Measurements from ENCODE around the gene EXOC3.

DNA sequence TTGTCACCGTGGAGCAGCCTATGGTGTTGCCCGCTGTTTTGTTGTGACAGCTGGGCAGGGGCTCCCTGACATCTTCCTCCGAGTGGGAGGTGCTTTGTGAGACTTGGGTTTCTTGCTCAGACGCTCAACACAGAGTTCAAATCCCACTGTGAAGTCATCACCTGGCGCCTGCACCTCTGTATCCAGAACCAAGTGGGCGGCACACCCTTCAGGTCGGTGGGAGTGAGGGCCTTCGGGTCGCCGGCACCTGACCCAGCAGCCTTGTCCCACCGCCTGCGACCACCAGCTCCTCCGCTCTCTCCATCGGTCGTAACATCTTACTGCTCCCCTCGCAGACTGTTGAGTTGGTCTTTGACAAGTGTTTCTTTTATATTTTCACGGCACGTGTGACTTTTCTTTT lies 37.6 kb upstream of the EXOC3 start:
- TF ChIP-seq, protein P1, sequence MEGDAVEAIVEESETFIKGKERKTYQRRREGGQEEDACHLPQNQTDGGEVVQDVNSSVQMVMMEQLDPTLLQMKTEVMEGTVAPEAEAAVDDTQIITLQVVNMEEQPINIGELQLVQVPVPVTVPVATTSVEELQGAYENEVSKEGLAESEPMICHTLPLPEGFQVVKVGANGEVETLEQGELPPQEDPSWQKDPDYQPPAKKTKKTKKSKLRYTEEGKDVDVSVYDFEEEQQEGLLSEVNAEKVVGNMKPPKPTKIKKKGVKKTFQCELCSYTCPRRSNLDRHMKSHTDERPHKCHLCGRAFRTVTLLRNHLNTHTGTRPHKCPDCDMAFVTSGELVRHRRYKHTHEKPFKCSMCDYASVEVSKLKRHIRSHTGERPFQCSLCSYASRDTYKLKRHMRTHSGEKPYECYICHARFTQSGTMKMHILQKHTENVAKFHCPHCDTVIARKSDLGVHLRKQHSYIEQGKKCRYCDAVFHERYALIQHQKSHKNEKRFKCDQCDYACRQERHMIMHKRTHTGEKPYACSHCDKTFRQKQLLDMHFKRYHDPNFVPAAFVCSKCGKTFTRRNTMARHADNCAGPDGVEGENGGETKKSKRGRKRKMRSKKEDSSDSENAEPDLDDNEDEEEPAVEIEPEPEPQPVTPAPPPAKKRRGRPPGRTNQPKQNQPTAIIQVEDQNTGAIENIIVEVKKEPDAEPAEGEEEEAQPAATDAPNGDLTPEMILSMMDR (IDR thresholded peaks at IDR 0.05): no peak
- TF ChIP-seq EZH2 (IDR thresholded peaks at IDR 0.05): no peak
- TF ChIP-seq EZH2phosphoT487 (IDR thresholded peaks at IDR 0.05): no peak

Data from neural progenitor cell (in vitro differentiated cells).